HepG2 (cell line): ENCODE measurements around the gene PERCC1.

Experiments
- ATF2 ChIP-seq: sonication (generic); formaldehyde crosslinking; IDR thresholded peaks from 2 replicates; pipeline ENCODE4 v1.4.0; 2020; ENCODE audit warnings: missing genetic modification reagents
- GPBP1L1 ChIP-seq: sonication (generic); formaldehyde crosslinking; IDR thresholded peaks from 2 replicates; pipeline ENCODE4 v1.5.0; 2020; ENCODE audit warnings: mild to moderate bottlenecking, missing genetic modification reagents
- TGIF2 ChIP-seq: IDR thresholded peaks from 2 replicates; pipeline ENCODE4 v1.6.1; 2016; ENCODE audit warnings: control low read depth, missing compliant biosample characterization

GRCh38 chr16:1460602-1461138 lies 29.8 kb downstream of the PERCC1 start:
- no peak for TF ChIP-seq ATF2
- no peak for TF ChIP-seq TGIF2 (CRISPR knock-in tag)
- no peak for TF ChIP-seq GPBP1L1 (CRISPR knock-in tag)
